ENCODE data around the gene VPS72. TPM values are rescaled to one million over a fixed set of nuclear protein-coding genes. Genes with fewer than 3 reads are reported as not detected.

Gene VPS72
- total and polyA plus RNA-seq, 9 of the 15 experiments (the other 6 are each of a cell fraction or from before 2014, with no cell fraction given) = 7.2 to 131 (median 75.7) TPM

DNA sequence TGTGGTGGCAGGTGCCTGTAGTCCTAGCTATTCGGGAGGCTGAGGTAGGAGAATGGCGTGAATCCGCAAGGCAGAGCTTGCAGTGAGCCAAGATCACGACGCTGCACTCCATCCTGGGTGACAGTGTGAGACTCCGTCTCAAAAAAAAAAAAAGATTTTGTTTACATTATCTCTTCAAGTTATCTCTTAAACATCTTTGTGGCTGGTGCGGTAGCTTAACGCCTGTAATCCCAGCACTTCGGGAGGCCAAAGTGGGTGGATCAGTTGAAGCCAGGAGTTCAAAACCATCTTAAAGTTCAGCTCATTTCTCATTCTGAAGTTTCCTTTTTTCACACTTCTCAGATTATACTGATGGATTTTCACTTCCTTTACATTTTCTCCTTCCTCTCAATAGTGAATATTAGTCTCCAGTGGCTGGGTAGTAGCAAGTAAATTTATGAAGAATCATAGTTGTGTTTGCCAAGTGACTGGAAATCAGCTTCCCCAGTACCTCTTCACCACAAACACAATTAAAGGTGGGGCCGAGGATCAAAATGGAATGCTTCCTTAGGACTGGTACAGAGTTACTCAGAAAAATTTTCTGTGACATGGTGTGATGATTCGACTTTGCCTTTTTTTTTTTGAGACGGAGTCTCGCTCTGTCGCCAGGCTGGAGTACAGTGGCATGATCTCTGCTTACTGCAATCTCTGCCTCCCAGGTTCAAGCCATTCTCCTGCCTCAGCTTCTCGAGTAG is 22.1 kb upstream of the VPS72 start:
- POLR2A ChIA-PET = interaction anchor here (0.6 to 1.4 kb wide), 4 partner anchors 9 to 157 kb away, joined by 3 to 6 read pairs (median 3); no protein-coding TSS in a partner anchor
- FAIRE-seq = no peak

More for the DNA sequence above, 22.1 kb upstream of the VPS72 start:
- DNase-seq (ENCODE audit: extremely low read depth in 1 of 4, low spot score in 3 of 4) (no peak), ATAC-seq (peak; percentile 45)
- Histone ChIP-seq H3K4me3 (no peak overlapping the region), H3K36me3 (ENCODE audit: control insufficient read depth, insufficient read depth, low read length) (peaks cover 29% of the 10 kb centered on the region; the same call in 1 of the 3 replicates), H3K27me3 (ENCODE audit: control insufficient read depth in 2 of 2, insufficient read depth in 2 of 2, low read length in 2 of 2) (no peaks in the 10 kb centered on the region), H3K79me2 (ENCODE audit: control insufficient read depth, insufficient read depth, low read length) (peaks cover 18% of the 10 kb centered on the region), H3K4me1 (replicated peaks in 1 of 2; ENCODE audit: control insufficient read depth in 2 of 2, insufficient read depth in 2 of 2, low read length in 2 of 2) (peaks cover 0 to 2% of the 10 kb centered on the region in 2 experiments; a peak in 2 of 5 replicates), H3K4me2 (ENCODE audit: insufficient read depth, low read length) (no peak overlapping the region), H3K9ac (ENCODE audit: insufficient read depth in 1 of 2, low read depth in 2 of 2, low read length in 2 of 2) (no peak overlapping the region), H4K20me1 (replicated peaks; ENCODE audit: control insufficient read depth, insufficient read depth, low read length) (no peaks in the 10 kb centered on the region), H3K9me3 (replicated peaks; ENCODE audit: control insufficient read depth, insufficient read depth, low read depth, low read length) (no peaks in the 10 kb centered on the region), H3K9me1 (ENCODE audit: control insufficient read depth, insufficient read depth, low read length) (no peaks in the 10 kb centered on the region), H2AFZ (ENCODE audit: low read depth, low read length) (no peak overlapping the region), H3K27ac (ENCODE audit: extremely low read depth, low read depth, low read length) (no peak overlapping the region)
- intact Hi-C loops (cut with micrococcal nuclease) = no loop called here
- CTCF ChIA-PET (ENCODE audit: low intra/inter-chr PET ratio) = interaction anchor here (0.6 kb wide), 1 partner anchor 163 kb away, joined by 4 read pairs; no protein-coding TSS in a partner anchor
- in situ Hi-C loops (cut with MboI) = no loop called here
- TF ChIP-seq HDAC3 (IDR thresholded peaks at IDR 0.05; ENCODE audit: borderline replicate concordance, partially characterized antibody) (no peak), ZNF280B (CRISPR knock-in tag; IDR thresholded peaks at IDR 0.05) (no peak), TRIM28 (IDR thresholded peaks at IDR 0.05) (no peak), KDM1A (IDR thresholded peaks at IDR 0.05) (peak in 1 of 2 experiments; percentile 46; a peak in 3 of 4 replicates), CTBP1 (IDR thresholded peaks at IDR 0.05; ENCODE audit: borderline replicate concordance) (peak; percentile 32; the same call in 1 of the 2 replicates), TEAD4 (IDR thresholded peaks at IDR 0.05; ENCODE audit: low read length) (peak; percentile 40; the same call in 1 of the 2 replicates), TEAD4 (CRISPR knock-in tag; IDR thresholded peaks at IDR 0.05; ENCODE audit: borderline replicate concordance) (no peak), FOXJ2 (tag; IDR thresholded peaks at IDR 0.05) (0 out of 2 replicates have a peak, but pooled peaks have one; percentile 44), CXXC5 (CRISPR knock-in tag; IDR thresholded peaks at IDR 0.05) (peak; percentile 59; the same call in 1 of the 2 replicates), RCOR1 (IDR thresholded peaks at IDR 0.05; ENCODE audit: borderline replicate concordance in 1 of 2, low read depth in 2 of 2, low read length in 2 of 2) (peak in 1 of 2 experiments; percentile 81; a peak in 2 of 4 replicates), ZBTB33 (CRISPR knock-in tag; IDR thresholded peaks at IDR 0.05) (0 out of 2 replicates have a peak, but pooled peaks have one; percentile 45), ZNF384 (IDR thresholded peaks at IDR 0.05; ENCODE audit: low read depth, low read length) (peak; percentile 69), ESRRA (IDR thresholded peaks at IDR 0.05; ENCODE audit: borderline replicate concordance, low read depth) (peak; percentile 55; the same call in 1 of the 2 replicates)
- TF ChIP-seq, protein P1, sequence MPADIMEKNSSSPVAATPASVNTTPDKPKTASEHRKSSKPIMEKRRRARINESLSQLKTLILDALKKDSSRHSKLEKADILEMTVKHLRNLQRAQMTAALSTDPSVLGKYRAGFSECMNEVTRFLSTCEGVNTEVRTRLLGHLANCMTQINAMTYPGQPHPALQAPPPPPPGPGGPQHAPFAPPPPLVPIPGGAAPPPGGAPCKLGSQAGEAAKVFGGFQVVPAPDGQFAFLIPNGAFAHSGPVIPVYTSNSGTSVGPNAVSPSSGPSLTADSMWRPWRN (IDR thresholded peaks at IDR 0.05; ENCODE audit: low read depth) = peak; percentile 58; the same call in 1 of the 2 replicates
- no TSS peak for BruUV-seq (replicated peaks)
- WGBS (ENCODE audit: insufficient coverage, low coverage, missing lambda C conversion rate) = 38% methylated on average over 15 of the region's 15 CpGs

Measured in K562 (cell line).